A673 (cell line): ENCODE measurements around the gene ZNF580.

Experiments
- EZH2 ChIP-seq: fragments of 200-600 bp; sonication (generic); IDR thresholded peaks from 2 replicates; pipeline ENCODE4 v1.6.1; 2017; ENCODE audit warnings: borderline replicate concordance, low read depth, mild to moderate bottlenecking, mixed read lengths, antibody characterized with exemption, low read length; ENCODE audit not compliant: poor library complexity, severe bottlenecking
- TF ChIP-seq, protein P1 (sequence below): fragments of 300-800, 200-600 bp; sonication (generic); conservative IDR thresholded peaks from 2 replicates; pipeline ENCODE4 v1.5.1; 2017; ENCODE audit warnings: low read depth, mild to moderate bottlenecking, antibody characterized with exemption, low read length, moderate library complexity, mixed read lengths

DNA sequence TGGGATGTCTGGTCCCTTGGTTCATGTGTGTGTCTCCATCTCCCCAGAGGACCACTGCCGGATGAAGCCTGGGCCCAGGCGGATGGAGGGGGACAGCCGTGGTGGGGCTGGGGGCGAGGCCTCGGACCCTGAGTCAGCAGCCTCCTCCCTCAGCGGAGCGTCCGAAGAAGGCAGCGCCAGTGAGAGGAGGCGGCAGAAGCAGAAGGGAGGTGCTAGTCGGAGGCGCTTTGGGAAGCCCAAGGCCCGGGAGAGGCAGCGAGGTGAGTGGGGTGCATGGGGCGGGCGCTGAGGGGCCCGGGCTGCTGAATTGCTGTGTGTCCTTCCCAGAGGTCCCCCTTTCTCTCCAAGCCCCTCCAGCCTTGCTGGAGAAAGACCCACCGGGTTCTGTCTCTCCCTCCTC lies 10.4 kb downstream of the ZNF580 start:
- TF ChIP-seq EZH2, result no peak
- TF ChIP-seq, protein P1, sequence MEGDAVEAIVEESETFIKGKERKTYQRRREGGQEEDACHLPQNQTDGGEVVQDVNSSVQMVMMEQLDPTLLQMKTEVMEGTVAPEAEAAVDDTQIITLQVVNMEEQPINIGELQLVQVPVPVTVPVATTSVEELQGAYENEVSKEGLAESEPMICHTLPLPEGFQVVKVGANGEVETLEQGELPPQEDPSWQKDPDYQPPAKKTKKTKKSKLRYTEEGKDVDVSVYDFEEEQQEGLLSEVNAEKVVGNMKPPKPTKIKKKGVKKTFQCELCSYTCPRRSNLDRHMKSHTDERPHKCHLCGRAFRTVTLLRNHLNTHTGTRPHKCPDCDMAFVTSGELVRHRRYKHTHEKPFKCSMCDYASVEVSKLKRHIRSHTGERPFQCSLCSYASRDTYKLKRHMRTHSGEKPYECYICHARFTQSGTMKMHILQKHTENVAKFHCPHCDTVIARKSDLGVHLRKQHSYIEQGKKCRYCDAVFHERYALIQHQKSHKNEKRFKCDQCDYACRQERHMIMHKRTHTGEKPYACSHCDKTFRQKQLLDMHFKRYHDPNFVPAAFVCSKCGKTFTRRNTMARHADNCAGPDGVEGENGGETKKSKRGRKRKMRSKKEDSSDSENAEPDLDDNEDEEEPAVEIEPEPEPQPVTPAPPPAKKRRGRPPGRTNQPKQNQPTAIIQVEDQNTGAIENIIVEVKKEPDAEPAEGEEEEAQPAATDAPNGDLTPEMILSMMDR, result no peak
